Stimulated activated CD4-positive, alpha-beta T cell treated with anti-CD3 and anti-CD28 coated beads, TNF-alpha, amount 100 ng/mL, for 4 hours (primary cell): ENCODE measurements around the gene PHKB.
"Not testable (repeated sequence)": the region's sequence is repeated elsewhere in the genome, so short reads cannot be mapped to it uniquely, and the experiment has no call there.

ENCODE experiments used
- DNase-seq, 3 experiments: peaks; one replicate each; pipeline ENCODE4 v3.0.0-alpha.2; 2020; ENCODE audit warnings: low read depth in 3 of 3

Gene PHKB

GRCh38 chr16:47469227-47469626 lies 8.1 kb downstream of the PHKB start:
- DNase-seq = no peak

DNA sequence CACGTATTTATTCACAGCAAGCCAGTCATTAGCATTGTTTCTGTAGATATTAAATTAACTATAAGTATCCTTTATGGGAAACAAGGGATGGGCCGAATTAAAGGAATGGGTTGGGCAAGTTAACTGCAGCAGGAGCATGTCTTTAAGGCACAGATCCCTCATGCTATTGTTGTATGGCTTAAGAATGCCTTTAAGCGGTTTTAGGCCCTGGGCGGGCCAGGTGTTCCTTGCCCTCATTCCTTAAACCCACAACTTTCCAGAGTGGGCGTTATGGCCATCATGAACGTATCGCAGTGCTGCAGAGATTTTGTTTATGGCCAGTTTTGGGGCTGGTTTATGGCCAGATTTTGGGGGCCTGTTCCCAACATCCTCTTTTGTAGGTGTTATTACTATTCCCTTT lies 9.1 kb downstream of the PHKB start:
- DNase-seq = no peak

GRCh38 chr16:47470810-47471209 lies 9.7 kb downstream of the PHKB start:
- no peak for DNase-seq

DNA sequence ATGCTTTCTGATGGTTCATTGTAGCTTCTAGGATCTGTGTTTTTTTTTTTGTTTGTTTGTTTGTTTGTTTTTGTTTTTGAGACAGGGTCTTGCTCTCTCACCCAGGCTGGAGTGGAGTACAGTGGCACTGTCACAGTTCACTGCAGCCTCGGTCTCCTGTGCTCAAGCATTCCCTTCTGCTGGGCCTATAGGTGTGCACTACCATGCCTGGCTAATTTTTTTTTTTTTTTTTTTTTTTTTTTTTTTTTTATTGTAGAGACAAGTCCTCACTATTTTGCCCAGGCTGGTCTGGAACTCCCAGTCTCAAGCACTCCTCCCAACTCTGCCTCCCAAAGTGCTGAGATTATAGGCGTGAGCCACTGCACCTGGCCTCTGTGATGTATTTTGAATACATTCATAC lies 11.9 kb downstream of the PHKB start:
- DNase-seq = not testable (repeated sequence)

GRCh38 chr16:47473792-47474191 lies 12.7 kb downstream of the PHKB start:
- DNase-seq = no peak

DNA sequence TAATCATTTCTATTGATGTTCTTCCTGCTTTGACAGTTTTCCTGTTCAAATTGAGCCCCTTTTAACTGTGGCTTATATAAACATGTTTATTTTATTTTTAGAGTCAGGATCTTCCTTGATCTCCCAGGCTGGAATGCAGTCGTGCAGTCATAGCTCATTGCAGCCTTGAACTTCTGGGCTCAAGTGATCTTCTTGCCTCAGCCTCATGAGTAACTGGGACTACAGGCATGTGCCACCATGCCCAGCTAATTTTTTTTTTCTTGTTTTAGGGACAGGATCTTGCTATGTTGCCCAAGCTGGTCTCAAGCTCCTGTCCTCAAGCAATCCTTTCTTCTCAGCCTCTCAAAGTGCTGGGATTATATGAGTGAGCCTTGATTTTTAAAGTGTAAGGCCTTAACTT lies 14.7 kb downstream of the PHKB start:
- DNase-seq = no peak

DNA sequence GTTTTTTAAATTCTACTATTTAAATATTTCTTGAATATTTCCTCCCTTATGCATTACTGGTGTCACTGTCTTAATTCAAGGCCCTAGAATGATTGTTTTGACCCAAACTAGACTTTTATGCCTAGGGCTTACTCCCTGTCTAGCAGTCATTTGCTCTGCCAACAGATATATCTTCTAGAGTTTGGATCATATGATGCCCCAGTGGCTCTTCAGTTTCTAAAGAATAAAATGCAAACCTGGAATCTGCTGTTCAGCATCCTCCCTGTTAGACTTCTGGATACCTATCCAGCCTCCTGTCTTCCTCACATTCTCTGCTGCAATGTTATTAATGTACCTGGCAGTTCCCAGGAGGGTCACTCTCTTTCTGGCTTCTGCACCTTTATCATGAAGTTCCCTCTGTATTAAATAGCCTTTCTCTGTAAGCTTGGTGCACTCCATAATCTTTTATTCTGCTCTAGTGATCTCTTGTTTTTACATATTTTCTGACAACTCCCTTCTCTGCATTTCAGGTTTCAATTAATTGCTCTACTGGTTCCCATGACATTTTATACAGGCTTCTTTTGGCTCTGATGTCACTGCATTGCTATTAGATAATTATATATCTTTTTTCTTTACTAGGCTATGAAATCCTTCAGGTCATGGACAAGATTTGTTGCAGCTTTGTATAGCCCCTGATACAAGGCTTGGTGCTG lies 15.7 kb downstream of the PHKB start:
- DNase-seq = no peak

GRCh38 chr16:47477679-47478078 lies 16.5 kb downstream of the PHKB start:
- no peak for DNase-seq

- DNase-seq = no peak
Measured at GRCh38 chr16:47480410-47480809, 19.3 kb downstream of the PHKB start.

GRCh38 chr16:47481698-47482374 lies 20.7 kb downstream of the PHKB start:
- DNase-seq = no peak

DNA sequence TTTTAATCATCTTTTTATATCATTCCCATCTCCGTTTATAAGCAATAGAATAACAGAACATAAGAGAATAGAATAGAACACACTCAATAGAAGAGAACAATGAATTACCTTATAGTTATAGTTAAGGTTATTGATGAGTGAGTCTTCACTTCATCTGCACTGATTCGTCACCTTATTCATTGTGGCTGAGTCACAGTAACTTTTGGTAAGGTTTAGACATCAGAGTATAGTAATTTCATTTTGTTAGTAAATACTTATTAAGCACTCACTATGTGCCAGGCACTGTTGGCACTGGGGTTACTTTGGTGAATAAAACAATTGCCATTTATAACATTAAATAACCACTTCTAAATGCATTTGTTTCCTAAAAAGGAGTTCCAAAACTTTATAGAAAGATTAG lies 22.5 kb downstream of the PHKB start:
- no peak for DNase-seq

DNA sequence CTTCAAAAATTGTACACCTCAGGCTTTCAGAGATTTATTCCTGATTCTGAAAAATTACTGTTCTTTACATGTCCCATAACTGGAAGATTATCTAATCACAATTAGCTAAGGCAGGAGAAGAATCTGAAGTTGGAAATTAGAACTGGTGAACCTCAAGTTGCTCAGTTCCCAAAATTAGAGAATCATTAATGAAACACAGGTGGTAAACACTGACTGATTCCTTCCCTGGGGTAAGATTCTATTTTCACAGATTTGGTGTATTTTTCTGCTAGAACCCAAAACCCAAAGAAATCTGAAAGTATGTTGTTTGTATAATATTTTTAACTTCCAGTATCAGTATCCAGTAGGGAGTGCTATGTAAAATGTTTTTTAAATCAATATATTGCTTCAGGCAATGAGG lies 25.7 kb downstream of the PHKB start:
- DNase-seq = no peak

- DNase-seq = no peak
Measured at GRCh38 chr16:47488051-47488450, 26.9 kb downstream of the PHKB start.

GRCh38 chr16:47490471-47490870 lies 29.3 kb downstream of the PHKB start:
- no peak for DNase-seq

GRCh38 chr16:47492036-47492427 lies 30.9 kb downstream of the PHKB start:
- no peak for DNase-seq

DNA sequence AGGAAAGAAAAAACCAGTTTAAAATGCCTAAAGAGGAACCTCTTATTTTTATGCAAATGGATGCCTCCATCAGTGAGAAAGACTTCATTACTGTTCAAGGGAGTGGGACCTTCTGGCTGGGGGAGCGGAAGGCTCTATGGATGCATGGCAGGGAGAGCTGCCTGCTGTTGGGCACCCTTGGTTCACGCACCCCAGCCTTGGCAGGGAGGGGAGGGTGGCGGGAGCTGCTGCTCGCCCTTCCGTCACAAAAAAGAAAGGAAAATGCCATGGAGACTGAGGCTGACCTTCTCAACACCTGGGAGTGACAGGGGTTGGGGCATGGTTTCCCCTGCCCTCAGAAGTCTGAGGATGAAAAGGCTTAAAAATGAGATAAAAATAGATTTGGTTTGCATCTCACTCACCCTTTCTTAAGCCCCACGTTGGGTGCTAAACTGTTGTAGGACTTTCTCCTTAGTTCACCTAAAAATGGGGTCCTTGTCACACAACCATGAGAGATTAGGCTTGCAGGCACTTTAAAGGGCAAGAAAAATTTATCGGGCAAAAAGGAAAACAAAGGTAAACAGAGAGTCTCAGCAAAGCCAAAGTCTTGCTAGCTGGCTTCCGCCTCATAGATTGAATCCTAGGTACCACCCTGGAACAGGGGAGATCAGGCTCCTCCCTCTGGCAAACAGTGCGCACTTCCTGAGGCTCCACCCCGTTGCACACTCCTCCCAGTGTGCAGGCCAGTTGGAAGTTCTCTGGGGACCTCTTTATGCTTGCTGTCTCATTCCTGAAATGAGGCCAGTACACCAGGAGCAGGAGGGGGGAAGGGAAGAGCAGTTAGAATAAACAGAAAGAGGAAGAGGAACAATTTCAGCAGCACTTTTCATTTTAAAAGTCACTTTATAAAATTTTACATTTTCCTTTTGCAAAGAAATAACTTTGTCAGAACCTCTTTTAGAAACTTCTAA lies 31.6 kb downstream of the PHKB start:
- DNase-seq = no peak

GRCh38 chr16:47493381-47494337 lies 32.5 kb downstream of the PHKB start:
- DNase-seq = no peak

GRCh38 chr16:47499080-47499699 lies 38.1 kb downstream of the PHKB start:
- no peak for DNase-seq

- DNase-seq = no peak
Measured at GRCh38 chr16:47499700-47500264, 38.7 kb downstream of the PHKB start.

DNA sequence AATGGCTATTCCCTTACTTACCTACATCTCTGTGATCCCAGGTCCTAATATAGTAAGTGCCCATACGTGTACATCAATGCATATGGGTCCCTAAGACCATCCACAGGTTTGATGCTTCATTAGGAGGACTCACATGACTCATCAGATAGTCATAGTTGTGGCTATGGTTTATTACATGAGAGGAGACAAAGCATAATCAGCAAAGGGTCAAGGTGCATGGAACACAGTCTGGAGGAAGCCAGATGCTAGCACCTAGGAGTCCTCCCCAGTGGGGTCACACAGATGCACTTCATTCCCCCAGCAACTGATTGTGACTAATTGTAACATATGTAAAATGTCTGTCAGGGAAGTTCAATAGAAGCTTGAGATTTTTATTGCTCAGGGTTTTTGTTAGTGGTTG lies 42.8 kb downstream of the PHKB start:
- no peak for DNase-seq

GRCh38 chr16:47504599-47504998 lies 43.5 kb downstream of the PHKB start:
- DNase-seq = no peak
